ENCODE data around the gene CDCA4.
A peak's percentile ranks its signal among the peaks of the same experiment; 100 is the strongest.
"Not testable (repeated sequence)": the region's sequence is repeated elsewhere in the genome, so short reads cannot be mapped to it uniquely, and the experiment has no call there.

CDCA4 gene

GRCh38 chr14:105020815-105021655 lies at the start of gene CDCA4:
Gene CDCA4 (minus strand): TSS chr14:105021083. CDS start chr14:105011929, 9,154 bp downstream.
- DNase-seq (ENCODE audit: low read depth), result peak; percentile 92

GRCh38 chr14:105069871-105070759 lies 49.2 kb upstream of the CDCA4 start:
- DNase-seq (ENCODE audit: low read depth), result no peak

- no peak for DNase-seq (ENCODE audit: low read depth)
Measured at GRCh38 chr14:105069522-105069870, 48.6 kb upstream of the CDCA4 start.

- DNase-seq (ENCODE audit: low read depth), result no peak
Measured at GRCh38 chr14:105068818-105069217, 47.9 kb upstream of the CDCA4 start.

DNA sequence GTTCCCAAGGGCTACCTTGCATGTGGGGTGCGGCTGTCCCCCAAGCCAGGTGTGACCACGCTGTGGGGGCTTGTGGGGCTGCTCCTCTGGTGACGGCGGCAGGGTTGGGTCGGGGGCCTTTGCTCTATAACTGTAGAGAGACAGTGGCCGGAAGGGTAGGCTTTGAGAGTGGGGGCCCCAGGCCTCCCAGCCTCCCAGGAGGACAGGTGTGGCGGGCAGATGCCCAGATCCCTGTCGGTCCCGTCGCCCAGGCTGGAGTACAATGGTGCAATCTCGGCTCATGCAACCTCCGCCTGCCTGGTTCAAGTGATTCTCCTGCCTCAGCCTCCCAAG lies 47.1 kb upstream of the CDCA4 start:
- DNase-seq (ENCODE audit: low read depth), result no peak

DNA sequence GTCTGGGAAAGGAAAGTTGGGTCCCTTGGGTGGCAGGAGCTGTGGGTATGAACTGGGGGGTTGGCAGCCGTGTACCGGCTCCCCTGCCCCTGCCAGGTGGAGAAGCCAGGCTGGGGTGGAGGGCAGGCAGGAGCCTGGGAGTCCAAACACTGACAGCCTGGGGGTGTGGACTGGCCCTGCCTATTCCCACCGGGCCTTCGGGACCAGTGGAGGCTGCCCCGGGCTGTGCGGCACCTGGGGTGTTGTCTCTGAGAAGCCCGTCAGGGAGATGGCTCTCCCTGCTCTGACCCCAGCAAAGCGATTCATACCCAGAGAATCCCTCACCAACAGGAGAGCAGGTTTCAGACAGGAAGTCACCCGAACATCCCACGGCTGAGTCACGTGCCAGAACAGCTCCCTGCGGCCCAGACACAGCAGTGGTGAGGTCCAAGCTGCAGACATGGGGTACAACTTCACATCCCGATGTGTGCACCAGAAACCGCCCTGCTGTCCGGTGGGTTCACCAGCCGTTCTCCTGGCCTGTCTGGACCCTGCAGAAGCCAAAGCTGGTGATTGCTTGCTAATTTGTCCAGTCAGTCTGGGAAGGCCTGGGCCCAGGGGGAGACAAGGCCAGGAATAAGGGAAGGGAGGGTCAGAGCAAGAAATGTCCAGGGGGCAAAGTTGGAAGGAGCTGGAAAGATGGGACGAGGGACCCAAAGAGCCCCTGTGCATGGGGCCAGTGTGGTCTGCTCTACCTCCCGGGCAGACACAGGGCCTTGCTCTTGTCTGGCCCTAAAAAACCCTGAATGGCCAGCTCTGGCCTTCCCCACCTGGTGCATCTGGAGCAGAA lies 46.5 kb upstream of the CDCA4 start:
- no peak for DNase-seq (ENCODE audit: low read depth)

DNA sequence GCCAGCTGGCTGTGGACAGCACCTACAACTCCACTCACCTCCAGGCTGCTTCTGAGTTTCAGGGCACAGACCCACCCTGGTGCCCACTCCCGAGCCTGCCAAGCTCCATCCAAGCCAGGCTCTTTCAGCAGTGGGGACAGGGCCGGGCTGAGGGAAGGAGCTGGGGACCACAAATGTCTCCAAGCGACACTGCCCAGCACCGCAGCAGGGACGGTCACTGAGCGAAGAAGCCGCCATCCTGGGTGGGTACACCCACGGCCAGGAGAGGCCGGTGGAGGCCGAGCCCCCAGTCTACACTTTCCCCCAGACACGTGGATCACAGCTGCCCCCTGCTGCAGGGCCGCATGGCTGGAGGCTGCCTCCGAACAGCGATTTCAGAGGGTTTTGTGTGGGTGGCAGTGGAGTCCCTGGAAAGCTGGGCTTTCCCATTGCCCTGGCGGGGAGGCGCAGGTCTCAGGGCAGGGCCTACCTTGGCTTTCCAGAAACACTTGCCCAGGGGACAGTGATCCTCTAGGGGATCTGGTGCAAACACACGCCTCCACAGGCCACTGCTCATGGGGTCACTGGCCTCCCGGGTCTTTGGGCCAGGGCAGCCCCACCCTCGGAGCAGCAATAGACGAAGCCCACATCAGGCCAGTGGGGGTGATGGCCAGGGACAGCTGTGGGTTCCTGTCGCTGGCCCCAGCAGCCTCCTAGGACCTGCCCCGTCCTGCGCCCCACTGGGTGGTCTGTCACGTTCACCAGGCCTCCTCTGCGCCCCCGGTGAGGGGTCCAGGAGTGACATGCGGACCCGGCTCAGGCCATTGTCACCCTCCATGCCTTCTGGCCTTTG lies 45.6 kb upstream of the CDCA4 start:
- no peak for DNase-seq (ENCODE audit: low read depth)

GRCh38 chr14:105065280-105066228 lies 44.7 kb upstream of the CDCA4 start, which contains the start of gene GPR132:
Gene GPR132 (minus strand): TSS chr14:105065430. CDS start chr14:105055420, 10,010 bp downstream.
- no peak for DNase-seq (ENCODE audit: low read depth)

GRCh38 chr14:105064721-105065143 lies 43.8 kb upstream of the CDCA4 start:
- no peak for DNase-seq (ENCODE audit: low read depth)

GRCh38 chr14:105064001-105064400 lies 43.1 kb upstream of the CDCA4 start:
- no peak for DNase-seq (ENCODE audit: low read depth)

GRCh38 chr14:105063506-105063905 lies 42.6 kb upstream of the CDCA4 start:
- DNase-seq (ENCODE audit: low read depth), result not testable (repeated sequence)

DNA sequence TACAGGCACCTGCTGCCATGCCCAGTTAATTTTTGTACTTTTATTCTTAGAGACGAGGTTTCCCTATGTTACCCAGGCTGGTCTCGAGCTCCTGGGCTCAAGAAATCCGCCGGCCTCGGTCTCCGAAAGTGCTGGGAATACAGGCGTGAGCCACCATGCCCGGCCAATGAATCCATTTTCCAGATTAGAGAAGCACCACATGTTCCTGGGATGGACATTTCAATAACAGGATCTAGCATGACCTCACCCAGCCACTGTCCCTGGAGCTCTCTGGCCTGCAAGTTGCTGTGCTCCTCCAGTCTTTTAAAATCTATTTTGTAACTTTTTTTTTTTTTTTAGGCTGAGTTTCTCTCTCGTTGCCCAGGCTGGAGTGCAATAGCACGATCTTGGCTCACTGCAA lies 42.2 kb upstream of the CDCA4 start:
- no peak for DNase-seq (ENCODE audit: low read depth)

- DNase-seq (ENCODE audit: low read depth), result no peak
Measured at GRCh38 chr14:105062048-105062433, 41.2 kb upstream of the CDCA4 start.

DNA sequence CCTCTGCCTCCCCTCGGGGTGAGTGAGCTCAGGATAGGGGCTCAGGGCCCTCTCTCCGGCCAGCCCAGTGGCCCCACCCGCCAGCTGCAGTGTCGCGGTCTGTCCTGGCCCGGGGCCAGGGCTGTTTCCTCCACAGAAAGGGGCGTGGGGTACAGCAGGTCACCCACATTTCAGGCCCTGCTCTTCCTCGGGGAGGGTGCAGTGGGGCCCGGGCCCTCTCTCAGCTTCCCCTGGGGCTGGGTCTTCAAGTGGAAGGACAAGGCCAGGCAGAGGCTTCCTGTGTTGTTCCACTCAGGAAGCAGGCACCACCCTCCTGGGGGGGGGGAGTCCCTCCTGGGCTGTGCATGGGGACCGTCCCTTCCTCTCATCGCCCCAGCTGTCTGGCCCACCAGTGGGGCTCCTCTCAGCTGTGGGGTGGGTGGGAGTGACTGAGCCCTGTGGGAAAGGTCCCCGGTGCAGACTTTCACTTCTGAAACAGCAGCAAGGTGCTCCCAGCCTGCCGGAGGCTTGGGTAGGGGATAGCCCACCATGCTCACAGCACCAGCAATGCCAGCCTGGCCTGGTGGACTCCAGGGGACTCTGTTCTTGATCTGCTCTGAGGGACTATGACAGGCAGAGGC lies 40.7 kb upstream of the CDCA4 start:
- no peak for DNase-seq (ENCODE audit: low read depth)

DNA sequence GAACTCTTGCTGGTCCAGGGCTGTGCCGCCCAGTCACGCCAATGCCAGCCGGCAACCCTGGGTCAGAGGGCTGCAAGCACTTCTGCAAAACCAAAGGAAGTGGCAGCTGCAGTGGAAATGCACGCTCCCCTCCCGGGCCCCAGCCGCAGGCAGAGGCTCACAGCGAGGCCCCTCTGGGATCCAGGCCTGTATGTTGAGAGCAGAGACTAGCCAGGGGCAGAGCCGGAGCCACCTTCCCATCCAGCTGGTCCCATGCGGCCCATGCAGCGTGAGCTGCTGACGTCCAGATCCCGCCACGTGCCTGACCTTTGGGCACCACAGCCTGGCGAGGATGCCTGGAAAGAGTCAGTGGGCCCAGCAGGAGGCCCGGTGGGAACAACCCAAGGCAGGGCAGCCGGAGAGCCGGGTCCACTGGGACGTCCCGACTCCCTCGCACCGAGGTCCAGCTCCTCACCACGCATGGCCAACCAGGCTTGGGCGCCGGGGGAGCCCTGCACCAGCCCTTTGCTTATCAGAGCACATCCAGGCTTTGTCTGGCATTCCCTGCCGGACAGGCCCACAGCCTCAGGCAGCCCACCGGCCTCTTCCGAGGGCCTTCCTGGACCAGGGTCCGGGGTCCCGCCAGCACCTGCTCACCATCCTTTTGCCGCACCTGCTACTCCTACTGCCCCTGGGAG lies 40.0 kb upstream of the CDCA4 start:
- no peak for DNase-seq (ENCODE audit: low read depth)

DNA sequence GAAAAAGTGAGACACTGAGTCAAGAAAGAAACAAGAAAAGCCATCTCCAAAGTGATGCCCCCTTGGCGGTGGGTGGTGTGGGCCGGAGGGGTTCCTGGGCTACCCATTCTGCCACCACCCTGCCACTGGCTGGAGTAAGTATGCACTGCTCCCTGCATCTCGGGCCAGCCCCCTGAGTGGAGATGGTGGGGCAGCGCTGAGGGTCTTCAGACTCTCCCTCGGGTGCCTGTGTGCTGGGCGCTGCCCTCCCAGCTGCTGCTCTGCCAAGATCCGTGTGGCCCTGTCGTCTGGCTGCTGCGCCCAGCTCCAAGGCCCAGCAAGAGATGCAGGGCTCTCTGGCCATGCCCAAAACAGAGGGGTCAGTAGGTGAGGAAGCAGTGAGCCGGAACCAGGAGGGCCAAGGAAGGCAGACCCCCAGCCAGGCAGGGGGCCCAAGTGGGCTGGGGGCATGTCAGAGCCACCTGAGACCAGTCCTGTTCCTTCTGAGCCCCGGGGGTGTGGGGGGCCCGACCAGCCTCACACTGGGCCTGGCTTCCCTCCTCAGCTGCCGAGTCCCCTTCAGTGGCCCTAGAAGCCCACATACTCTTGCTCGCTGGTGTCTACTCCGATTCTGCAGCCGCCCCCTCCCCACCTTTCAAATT lies 39.2 kb upstream of the CDCA4 start:
- DNase-seq (ENCODE audit: low read depth), result no peak

- DNase-seq (ENCODE audit: low read depth), result no peak
Measured at GRCh38 chr14:105059035-105059924, 38.4 kb upstream of the CDCA4 start.
